Activated CD4-positive, alpha-beta T cell treated with anti-CD3 and anti-CD28 coated beads for 36 hours (primary cell): ENCODE results near the gene STATH. TPM values are rescaled to one million over a fixed set of nuclear protein-coding genes. Genes with fewer than 3 reads are reported as not detected.

ENCODE experiments used
- ATAC-seq: fragments of 200-7000 bp; cut with Tn5 transposase; one replicate; pipeline ENCODE4 v1.10.0; 2021; ENCODE audit warnings: mild to moderate bottlenecking, moderate library complexity
- CTCF ChIA-PET: fragments of 350-600 bp; sonication (Branson Sonifier 250); formaldehyde crosslinking; loops from one replicate; lab custom pipeline; 2021; ENCODE audit warnings: antibody characterized with exemption; lab: Charles Lee
- POLR2A ChIA-PET: fragments of 350-600 bp; sonication (Branson Sonifier 250); formaldehyde crosslinking; loops from one replicate; lab custom pipeline; 2021; ENCODE audit warnings: antibody characterized with exemption, inconsistent platforms; lab: Charles Lee
- DNase-seq: peaks from one replicate; pipeline ENCODE4 v3.0.0-alpha.2; 2020
- H3K27ac Mint-ChIP-seq: one replicate; pipeline ENCODE4 v1.8.0; 2021; ENCODE audit warnings: mixed read lengths
- H3K27me3 Mint-ChIP-seq: one replicate; pipeline ENCODE4 v1.8.0; 2021; ENCODE audit warnings: mixed read lengths
- H3K36me3 Mint-ChIP-seq: one replicate; pipeline ENCODE4 v1.8.0; 2021; ENCODE audit warnings: low read depth, mixed read lengths
- H3K4me1 Mint-ChIP-seq: one replicate; pipeline ENCODE4 v1.8.0; 2021; ENCODE audit warnings: mixed read lengths
- H3K4me3 Mint-ChIP-seq: one replicate; pipeline ENCODE4 v1.8.0; 2021; ENCODE audit warnings: mild to moderate bottlenecking, moderate library complexity, mixed read lengths
- H3K9me3 Mint-ChIP-seq: one replicate; pipeline ENCODE4 v1.8.0; 2021; ENCODE audit warnings: low read depth, mixed read lengths
- intact Hi-C, 2 experiments: fragments of 100-400 bp; cut with DNase I in 1 of 2; cut with micrococcal nuclease in 1 of 2; formaldehyde crosslinking; loops; one replicate each; pipeline versions ENCODE4 v1.14.2 to v1.15.1; 2022 to 2024; cut with DNase I, micrococcal nuclease
- total RNA-seq, 2 experiments: library from RNA; stranded (reverse); gene quantifications; one replicate each; pipeline ENCODE4 v1.2.3, GENCODE V29; 2021

The STATH gene, protein sequence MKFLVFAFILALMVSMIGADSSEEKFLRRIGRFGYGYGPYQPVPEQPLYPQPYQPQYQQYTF
- total RNA-seq, result not detected

DNA sequence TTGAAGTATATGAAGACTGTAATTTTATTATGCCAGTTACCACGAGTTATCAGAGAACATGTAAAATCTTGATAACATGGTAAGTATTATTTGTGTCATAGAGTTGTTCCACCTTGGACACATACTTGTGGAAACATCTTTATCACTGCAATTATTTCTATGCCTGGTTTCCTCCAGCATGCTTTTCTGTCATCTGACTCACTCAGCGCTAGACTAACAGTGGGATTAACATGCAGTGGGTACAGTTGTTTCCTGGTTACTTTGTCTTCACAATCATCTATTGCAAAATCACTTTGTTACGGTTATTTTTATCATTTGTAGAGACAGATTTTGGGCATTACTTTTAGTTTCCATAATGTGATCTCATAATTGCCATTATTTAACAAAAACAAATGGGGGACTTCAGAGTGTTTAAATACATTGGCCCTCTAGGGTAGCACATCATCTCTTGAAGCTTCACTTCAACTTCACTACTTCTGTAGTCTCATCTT lies at the start of gene STATH:
Gene STATH (plus strand): TSS at position 441 of the 491 bp plus-strand sequence. CDS start 2,472 bp downstream, outside the sequence.
- Mint-ChIP-seq H3K9me3 (no peaks in the 10 kb centered on the region), H3K27me3 (no peaks in the 10 kb centered on the region), H3K4me1 (no peaks in the 10 kb centered on the region), H3K27ac (no peak within 1 kb of the TSS), H3K4me3 (no peak within 1 kb of the TSS), H3K36me3 (no peaks in the 10 kb centered on the region)
- ChIA-PET CTCF (no interaction called here), POLR2A (no interaction called here)
- intact Hi-C loops, result no loop called here
- ATAC-seq (no peak), DNase-seq (no peak)

DNA sequence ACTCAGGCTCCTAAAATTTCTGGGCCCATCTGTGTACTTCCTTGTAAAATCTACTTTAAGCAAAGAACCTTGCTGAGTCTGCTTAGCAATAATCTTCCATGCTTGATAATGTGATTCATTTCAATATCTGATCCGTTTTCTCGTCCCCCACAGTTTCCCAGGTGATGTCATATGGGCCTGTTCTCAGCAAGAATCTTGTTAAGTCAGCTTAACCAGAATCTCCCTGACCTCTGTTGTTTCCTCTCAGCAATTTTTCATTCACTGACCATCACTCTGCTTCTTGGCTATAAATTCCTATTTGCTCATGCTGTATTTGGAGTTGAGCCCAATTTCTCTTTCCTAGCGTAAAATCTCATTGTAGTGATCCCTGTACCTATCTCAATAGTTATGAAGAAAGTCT lies 44.2 kb upstream of the STATH start:
- Mint-ChIP-seq H3K4me3 (no peak overlapping the region), H3K27ac (no peak overlapping the region), H3K4me1 (no peaks in the 10 kb centered on the region), H3K9me3 (no peaks in the 10 kb centered on the region), H3K36me3 (no peaks in the 10 kb centered on the region), H3K27me3 (peaks cover 3% of the 10 kb centered on the region)
- ATAC-seq (no peak), DNase-seq (no peak)
- POLR2A ChIA-PET, result no interaction called here
- CTCF ChIA-PET, result no interaction called here
- intact Hi-C loops, result no loop called here

- DNase-seq, result no peak
- Mint-ChIP-seq H3K36me3 (no peaks in the 10 kb centered on the region), H3K4me1 (no peaks in the 10 kb centered on the region), H3K27ac (no peak overlapping the region), H3K27me3 (peaks cover 6% of the 10 kb centered on the region), H3K9me3 (no peaks in the 10 kb centered on the region), H3K4me3 (no peak overlapping the region)
- intact Hi-C loops, result no loop called here
- no peak for ATAC-seq
- CTCF ChIA-PET, result no interaction called here
- POLR2A ChIA-PET, result no interaction called here
Observed at GRCh38 chr4:69957209-69957608, 38.6 kb upstream of the STATH start.

GRCh38 chr4:69965628-69966027 lies 30.1 kb upstream of the STATH start, which contains the start of gene CSN2:
CSN2 (minus strand) TSS chr4:69965728; CDS start chr4:69960995, 4,733 bp downstream.
- H3K4me3 Mint-ChIP-seq, result no peak within 1 kb of the TSS
- H3K36me3 Mint-ChIP-seq, result no peaks in the 10 kb centered on the region
- ATAC-seq, result no peak
- no peak for DNase-seq
- intact Hi-C loops, result no loop called here
- CTCF ChIA-PET, result no interaction called here
- H3K4me1 Mint-ChIP-seq, result no peaks in the 10 kb centered on the region
- POLR2A ChIA-PET, result no interaction called here
- H3K27ac Mint-ChIP-seq, result no peak within 1 kb of the TSS
- no peaks in the 10 kb centered on the region for H3K9me3 Mint-ChIP-seq
- no peaks in the 10 kb centered on the region for H3K27me3 Mint-ChIP-seq

DNA sequence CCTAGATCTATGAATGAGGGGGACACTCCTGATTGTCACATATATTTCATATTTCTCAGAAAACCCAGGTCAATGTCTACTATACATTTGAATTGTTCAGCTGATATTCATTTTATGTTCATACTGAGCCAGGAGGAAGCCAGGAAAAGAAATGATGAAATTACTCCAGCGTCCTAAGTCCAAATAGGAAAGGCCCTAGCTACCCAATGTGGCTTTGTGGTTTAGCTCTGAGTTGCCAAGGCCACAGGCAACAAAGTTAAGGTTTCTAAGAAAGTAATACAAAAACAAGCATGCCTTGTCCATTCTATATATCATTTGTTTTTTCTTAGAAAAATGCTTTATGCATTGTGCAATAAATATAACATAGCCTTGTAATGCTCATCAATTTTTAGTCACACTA lies 25.7 kb upstream of the STATH start:
- intact Hi-C loops, result no loop called here
- ATAC-seq (no peak), DNase-seq (no peak)
- H3K4me1 Mint-ChIP-seq, result no peaks in the 10 kb centered on the region
- H3K9me3 Mint-ChIP-seq, result no peaks in the 10 kb centered on the region
- no peaks in the 10 kb centered on the region for H3K27me3 Mint-ChIP-seq
- no peaks in the 10 kb centered on the region for H3K36me3 Mint-ChIP-seq
- no peak overlapping the region for H3K27ac Mint-ChIP-seq
- ChIA-PET POLR2A (no interaction called here), CTCF (no interaction called here)
- H3K4me3 Mint-ChIP-seq, result no peak overlapping the region

- no peaks in the 10 kb centered on the region for H3K4me1 Mint-ChIP-seq
- intact Hi-C loops, result no loop called here
- ATAC-seq (no peak), DNase-seq (no peak)
- H3K9me3 Mint-ChIP-seq, result no peaks in the 10 kb centered on the region
- H3K27ac Mint-ChIP-seq, result no peak overlapping the region
- no peaks in the 10 kb centered on the region for H3K36me3 Mint-ChIP-seq
- no peak overlapping the region for H3K4me3 Mint-ChIP-seq
- POLR2A ChIA-PET, result no interaction called here
- CTCF ChIA-PET, result interaction anchor here (0.6 kb wide), 1 partner anchor 378 kb away, joined by 4 read pairs; no protein-coding TSS in a partner anchor
- H3K27me3 Mint-ChIP-seq, result no peaks in the 10 kb centered on the region
Observed at GRCh38 chr4:69974631-69975030, 21.1 kb upstream of the STATH start.

DNA sequence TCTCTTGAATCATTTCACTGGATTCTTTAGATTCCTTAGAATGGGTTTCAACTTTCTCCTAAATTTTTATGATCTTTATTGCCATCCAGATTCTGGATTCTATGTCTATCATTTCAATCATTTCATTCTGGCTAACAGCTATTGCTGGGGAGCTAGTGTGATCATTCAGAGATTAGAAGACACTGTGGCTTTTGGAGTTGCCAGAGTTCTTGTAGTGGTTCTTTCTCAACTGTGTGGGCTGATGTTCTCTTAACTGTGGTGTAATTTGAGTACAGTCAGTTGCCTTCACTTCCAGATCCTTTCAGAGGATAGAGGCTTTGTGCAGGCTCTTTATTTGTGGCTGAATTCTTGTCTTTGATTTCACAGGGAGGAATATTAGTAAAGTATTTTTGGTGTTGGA lies 18.2 kb upstream of the STATH start:
- Mint-ChIP-seq H3K4me3 (no peak overlapping the region), H3K27ac (no peak overlapping the region), H3K4me1 (no peaks in the 10 kb centered on the region), H3K36me3 (no peaks in the 10 kb centered on the region), H3K9me3 (no peaks in the 10 kb centered on the region), H3K27me3 (no peaks in the 10 kb centered on the region)
- no peak for DNase-seq
- ChIA-PET CTCF (no interaction called here), POLR2A (no interaction called here)
- intact Hi-C loops, result no loop called here
- ATAC-seq, result no peak

- Mint-ChIP-seq H3K9me3 (no peaks in the 10 kb centered on the region), H3K4me1 (no peaks in the 10 kb centered on the region), H3K36me3 (no peaks in the 10 kb centered on the region), H3K4me3 (no peak overlapping the region), H3K27me3 (no peaks in the 10 kb centered on the region), H3K27ac (no peak overlapping the region)
- ATAC-seq (no peak), DNase-seq (no peak)
- intact Hi-C loops, result no loop called here
- ChIA-PET POLR2A (no interaction called here), CTCF (no interaction called here)
Observed at GRCh38 chr4:69984030-69984443, 11.7 kb upstream of the STATH start.

DNA sequence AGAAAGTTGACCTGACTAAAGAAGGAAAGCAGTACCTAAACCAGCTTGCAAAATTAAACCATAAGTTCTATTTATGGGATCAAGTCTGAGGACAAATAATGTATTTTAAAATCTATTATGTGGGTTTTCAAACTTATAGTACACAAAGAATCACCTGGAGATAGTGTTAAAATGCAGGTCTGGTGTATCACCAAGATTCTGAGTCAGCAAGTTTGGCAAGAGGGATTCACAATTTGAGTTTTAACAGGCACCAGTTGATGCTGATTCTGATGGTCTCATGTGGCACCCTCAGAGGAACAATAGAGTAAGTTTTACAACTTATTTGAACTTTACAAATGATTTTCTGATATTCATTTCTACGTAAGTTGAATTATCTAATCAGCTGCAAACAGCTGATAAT lies 9.1 kb upstream of the STATH start:
- Mint-ChIP-seq H3K27me3 (no peaks in the 10 kb centered on the region), H3K4me3 (no peak overlapping the region), H3K27ac (no peak overlapping the region), H3K36me3 (no peaks in the 10 kb centered on the region), H3K4me1 (no peaks in the 10 kb centered on the region), H3K9me3 (no peaks in the 10 kb centered on the region)
- POLR2A ChIA-PET, result no interaction called here
- no peak for DNase-seq
- ATAC-seq, result no peak
- CTCF ChIA-PET, result no interaction called here
- intact Hi-C loops, result no loop called here

- ATAC-seq (no peak), DNase-seq (no peak)
- Mint-ChIP-seq H3K9me3 (no peaks in the 10 kb centered on the region), H3K4me3 (no peak overlapping the region), H3K27ac (no peak overlapping the region), H3K27me3 (no peaks in the 10 kb centered on the region), H3K36me3 (no peaks in the 10 kb centered on the region), H3K4me1 (no peaks in the 10 kb centered on the region)
- intact Hi-C loops, result no loop called here
- POLR2A ChIA-PET, result no interaction called here
- CTCF ChIA-PET, result no interaction called here
Observed at GRCh38 chr4:69991016-69991415, 4.8 kb upstream of the STATH start.

DNA sequence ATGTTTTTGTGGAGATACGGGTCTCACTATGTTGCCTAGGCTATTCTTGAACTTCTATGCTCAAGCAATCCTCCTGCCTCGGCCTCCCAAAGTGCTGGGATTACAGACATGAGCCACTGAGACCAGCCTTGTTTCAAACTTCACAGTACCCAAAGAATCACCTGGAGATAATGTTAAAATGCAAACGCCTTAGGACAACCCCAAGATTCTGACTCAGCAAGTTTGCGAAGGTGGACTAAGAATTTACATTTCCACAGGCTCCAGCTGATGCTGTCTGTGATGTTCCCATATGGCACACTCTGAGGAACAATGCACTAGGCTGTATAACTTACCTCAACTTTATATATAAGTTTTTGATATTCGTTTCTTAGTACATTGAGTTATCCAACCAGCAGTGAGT lies 984 bp upstream of the STATH start:
- Mint-ChIP-seq H3K9me3 (no peaks in the 10 kb centered on the region), H3K27ac (no peak overlapping the region), H3K36me3 (no peaks in the 10 kb centered on the region), H3K4me3 (no peak overlapping the region), H3K4me1 (no peaks in the 10 kb centered on the region), H3K27me3 (no peaks in the 10 kb centered on the region)
- CTCF ChIA-PET, result no interaction called here
- DNase-seq (no peak), ATAC-seq (no peak)
- intact Hi-C loops, result no loop called here
- POLR2A ChIA-PET, result no interaction called here

- ChIA-PET CTCF (no interaction called here), POLR2A (no interaction called here)
- Mint-ChIP-seq H3K4me3 (no peak overlapping the region), H3K27me3 (no peaks in the 10 kb centered on the region), H3K36me3 (no peaks in the 10 kb centered on the region), H3K27ac (no peak overlapping the region), H3K9me3 (no peaks in the 10 kb centered on the region), H3K4me1 (no peaks in the 10 kb centered on the region)
- DNase-seq (no peak), ATAC-seq (no peak)
- intact Hi-C loops, result no loop called here
Observed at GRCh38 chr4:69999420-69999819, 3.7 kb downstream of the STATH start.

- POLR2A ChIA-PET, result no interaction called here
- Mint-ChIP-seq H3K4me1 (no peaks in the 10 kb centered on the region), H3K27me3 (no peaks in the 10 kb centered on the region), H3K4me3 (no peak overlapping the region), H3K27ac (no peak overlapping the region), H3K36me3 (no peaks in the 10 kb centered on the region), H3K9me3 (no peaks in the 10 kb centered on the region)
- DNase-seq, result no peak
- intact Hi-C loops, result no loop called here
- no peak for ATAC-seq
- CTCF ChIA-PET, result no interaction called here
Observed at GRCh38 chr4:70000711-70001110, 4.9 kb downstream of the STATH start.
